HG02938 (cell line): Measurements from ENCODE around the gene ADGRG2.

Source experiments
- ATAC-seq: cut with Tn5 transposase; IDR thresholded peaks from one replicate; pipeline ENCODE4 v1.9.1; 2021; ENCODE audit warnings: mild to moderate bottlenecking, moderate library complexity; ENCODE audit not compliant: unreplicated experiment

Gene ADGRG2, protein sequence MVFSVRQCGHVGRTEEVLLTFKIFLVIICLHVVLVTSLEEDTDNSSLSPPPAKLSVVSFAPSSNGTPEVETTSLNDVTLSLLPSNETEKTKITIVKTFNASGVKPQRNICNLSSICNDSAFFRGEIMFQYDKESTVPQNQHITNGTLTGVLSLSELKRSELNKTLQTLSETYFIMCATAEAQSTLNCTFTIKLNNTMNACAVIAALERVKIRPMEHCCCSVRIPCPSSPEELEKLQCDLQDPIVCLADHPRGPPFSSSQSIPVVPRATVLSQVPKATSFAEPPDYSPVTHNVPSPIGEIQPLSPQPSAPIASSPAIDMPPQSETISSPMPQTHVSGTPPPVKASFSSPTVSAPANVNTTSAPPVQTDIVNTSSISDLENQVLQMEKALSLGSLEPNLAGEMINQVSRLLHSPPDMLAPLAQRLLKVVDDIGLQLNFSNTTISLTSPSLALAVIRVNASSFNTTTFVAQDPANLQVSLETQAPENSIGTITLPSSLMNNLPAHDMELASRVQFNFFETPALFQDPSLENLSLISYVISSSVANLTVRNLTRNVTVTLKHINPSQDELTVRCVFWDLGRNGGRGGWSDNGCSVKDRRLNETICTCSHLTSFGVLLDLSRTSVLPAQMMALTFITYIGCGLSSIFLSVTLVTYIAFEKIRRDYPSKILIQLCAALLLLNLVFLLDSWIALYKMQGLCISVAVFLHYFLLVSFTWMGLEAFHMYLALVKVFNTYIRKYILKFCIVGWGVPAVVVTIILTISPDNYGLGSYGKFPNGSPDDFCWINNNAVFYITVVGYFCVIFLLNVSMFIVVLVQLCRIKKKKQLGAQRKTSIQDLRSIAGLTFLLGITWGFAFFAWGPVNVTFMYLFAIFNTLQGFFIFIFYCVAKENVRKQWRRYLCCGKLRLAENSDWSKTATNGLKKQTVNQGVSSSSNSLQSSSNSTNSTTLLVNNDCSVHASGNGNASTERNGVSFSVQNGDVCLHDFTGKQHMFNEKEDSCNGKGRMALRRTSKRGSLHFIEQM

DNA sequence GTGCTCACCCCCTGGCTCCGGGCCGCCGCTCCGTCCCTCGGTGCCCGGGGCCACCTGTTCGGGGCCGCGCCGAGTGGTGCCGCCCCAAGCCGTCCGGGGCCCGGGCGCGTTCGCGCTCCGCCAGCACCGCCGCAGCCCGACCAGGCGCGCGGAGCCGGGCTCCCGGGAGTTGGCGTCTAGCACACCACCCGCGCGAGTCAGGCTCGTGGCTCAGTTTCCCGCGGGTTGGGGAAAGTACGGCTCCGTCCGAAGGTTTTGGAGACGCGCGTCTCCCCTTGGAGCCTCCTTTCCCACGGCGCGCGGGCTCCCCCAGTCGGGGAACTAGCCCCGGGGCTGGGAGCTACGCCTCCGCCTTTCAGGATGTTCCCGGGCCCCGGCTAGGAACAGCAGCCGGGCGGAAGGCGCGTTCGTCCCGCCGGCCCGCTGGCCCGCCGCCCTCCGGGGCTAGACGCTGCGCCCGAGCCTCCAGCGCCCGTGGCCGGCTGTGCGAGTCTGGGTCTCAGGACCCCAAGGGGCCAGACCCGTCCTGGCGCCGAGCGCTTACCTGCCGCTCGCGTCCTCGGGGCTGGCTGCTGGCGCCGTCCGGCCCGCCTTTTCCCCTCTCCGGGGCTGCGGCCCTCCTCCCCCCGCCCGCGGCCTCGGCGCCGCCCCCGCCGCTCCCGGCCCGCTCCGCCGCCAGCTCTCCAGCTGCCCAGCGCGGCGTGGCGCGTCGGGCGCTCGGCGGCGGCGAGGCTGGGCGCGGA is at the start of gene ADGRG2:
ADGRG2 (minus strand) TSS at position 571 of the 743 bp plus-strand sequence. CDS start 53,634 bp downstream, outside the sequence.
- no peak for ATAC-seq

GRCh38 chrX:19168609-19169008 is 46.3 kb upstream of the ADGRG2 start:
- no peak for ATAC-seq

DNA sequence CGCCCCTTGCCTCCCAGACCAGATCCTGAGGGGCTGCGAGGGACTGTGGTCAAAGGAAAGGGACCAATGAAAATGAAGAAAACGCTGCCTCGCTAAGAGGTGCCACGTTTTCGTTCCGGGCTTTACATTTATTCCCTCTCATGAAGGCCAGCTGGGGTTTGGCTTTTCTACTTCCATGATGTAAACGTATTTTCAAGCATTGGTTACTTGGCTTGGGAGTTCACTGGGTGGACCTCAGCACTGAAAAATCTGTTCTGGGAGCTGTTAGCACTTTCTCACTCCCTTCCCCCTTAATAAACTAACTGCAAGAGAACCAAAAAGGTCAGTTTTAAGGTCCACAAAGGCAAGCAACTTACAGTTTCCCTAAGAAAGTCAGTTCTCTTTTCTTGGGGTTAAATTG is 40.6 kb upstream of the ADGRG2 start:
- ATAC-seq = no peak

- no peak for ATAC-seq
These were observed 33.9 kb upstream of the ADGRG2 start for GRCh38 chrX:19156186-19156585.

- ATAC-seq = no peak
These were observed 30.5 kb upstream of the ADGRG2 start for GRCh38 chrX:19152762-19153161.

DNA sequence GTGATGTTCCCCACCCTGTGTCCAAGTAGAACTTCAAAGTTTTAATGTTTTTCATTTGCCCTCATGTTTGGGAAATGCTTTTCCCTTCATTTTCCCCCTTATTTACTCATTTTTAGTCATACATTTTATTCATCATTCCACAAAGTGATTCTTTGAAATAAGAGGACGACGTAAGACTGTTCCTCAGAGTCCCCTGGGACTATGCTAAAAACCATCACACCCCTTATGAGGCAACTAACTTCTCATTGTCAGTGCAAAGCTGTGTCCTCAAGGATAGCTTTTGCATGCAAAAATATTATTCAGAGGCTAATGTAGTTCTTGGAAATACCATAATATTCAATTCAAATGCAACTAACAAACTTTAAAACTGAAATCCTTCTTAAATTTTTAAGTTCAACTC is 14.8 kb upstream of the ADGRG2 start:
- no peak for ATAC-seq

DNA sequence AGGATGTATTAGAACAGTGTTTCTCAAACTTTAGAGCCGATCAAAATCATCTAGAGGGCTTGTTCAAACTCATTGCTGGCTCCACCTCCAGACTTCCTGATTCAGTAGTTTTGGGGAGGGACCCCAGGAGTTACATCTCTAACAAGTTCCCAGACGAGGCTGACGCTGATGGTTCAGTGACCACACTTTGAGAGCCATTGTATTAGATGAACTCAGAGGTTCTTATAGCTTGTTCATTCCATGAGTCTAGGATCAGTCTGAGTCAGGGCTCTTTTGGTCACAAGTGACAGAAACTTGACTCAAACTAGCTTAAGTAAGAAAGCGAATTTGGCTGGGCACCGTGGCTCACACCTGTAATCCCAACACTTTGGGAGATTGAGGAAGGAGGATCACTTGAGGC is 11.5 kb upstream of the ADGRG2 start:
- no peak for ATAC-seq

- ATAC-seq = no peak
These were observed 11.0 kb upstream of the ADGRG2 start for GRCh38 chrX:19133231-19133630.

- no peak for ATAC-seq
These were observed 8.4 kb upstream of the ADGRG2 start for GRCh38 chrX:19130628-19131027.

DNA sequence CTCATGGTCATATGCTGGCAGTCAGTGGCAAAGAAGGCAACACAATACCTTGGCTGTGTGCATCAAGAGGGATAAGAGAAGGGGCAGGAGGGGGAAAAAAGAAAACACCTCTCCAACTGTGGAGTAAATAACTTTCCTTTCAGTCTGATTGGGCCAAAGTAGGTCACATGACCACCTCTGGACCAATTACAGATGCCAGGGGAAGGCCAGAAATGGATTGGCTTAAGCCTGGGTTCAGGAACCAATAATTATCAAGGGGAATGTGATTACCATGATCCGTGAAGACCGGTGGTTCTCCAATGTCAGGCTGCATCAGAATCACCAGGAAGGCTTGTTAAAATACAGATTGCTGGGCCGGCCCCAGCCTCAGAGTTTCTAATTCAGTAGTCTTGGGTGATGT is 7.4 kb upstream of the ADGRG2 start:
- no peak for ATAC-seq

- ATAC-seq = no peak
These were observed 5.4 kb upstream of the ADGRG2 start for GRCh38 chrX:19127649-19128168.

- ATAC-seq = no peak
These were observed 357 bp upstream of the ADGRG2 start for GRCh38 chrX:19122641-19123009.

- no peak for ATAC-seq
These were observed 802 bp downstream of the ADGRG2 start for GRCh38 chrX:19121466-19121865.

GRCh38 chrX:19110642-19111041 is 11.6 kb downstream of the ADGRG2 start:
- no peak for ATAC-seq

DNA sequence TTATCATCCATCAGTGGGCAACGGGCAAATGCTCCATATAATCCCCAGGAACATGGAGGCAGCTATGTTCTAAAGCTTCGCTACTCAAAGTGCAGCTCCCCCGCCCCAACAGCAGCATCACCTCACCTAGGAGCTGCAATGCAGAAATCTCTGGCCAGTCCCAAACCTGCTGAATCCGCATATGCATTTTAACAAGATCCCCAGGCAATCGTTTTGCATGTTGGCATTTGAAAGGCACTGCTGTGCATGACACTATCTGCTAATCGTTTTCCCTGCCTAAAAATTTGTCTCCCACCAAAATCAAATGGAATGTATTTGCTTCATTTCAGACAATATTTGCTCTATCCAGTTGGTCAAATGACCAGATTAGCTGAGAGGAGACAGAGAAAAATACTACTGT is 15.2 kb downstream of the ADGRG2 start:
- ATAC-seq = no peak

- no peak for ATAC-seq
These were observed 21.7 kb downstream of the ADGRG2 start for GRCh38 chrX:19100586-19100985.

GRCh38 chrX:19097553-19098283 is 24.6 kb downstream of the ADGRG2 start:
- no peak for ATAC-seq

DNA sequence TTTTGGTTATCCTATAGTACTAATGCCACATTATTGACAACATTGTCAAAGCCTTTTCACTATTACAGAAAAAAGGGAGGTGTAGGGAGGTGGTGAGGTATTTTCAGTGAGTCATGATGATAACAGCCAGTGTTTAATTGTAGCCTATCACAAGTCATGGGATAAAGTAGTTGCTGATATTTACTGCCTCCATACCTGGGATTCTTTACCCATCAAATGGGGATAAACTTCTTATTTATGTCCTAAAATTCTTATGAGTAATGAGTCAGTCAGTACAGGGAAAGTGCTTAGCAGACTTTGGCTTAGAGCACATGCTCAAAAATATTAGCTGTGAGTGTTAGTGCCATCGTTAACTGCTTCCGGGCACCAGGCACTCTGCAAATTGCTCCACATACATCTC is 25.7 kb downstream of the ADGRG2 start:
- no peak for ATAC-seq

DNA sequence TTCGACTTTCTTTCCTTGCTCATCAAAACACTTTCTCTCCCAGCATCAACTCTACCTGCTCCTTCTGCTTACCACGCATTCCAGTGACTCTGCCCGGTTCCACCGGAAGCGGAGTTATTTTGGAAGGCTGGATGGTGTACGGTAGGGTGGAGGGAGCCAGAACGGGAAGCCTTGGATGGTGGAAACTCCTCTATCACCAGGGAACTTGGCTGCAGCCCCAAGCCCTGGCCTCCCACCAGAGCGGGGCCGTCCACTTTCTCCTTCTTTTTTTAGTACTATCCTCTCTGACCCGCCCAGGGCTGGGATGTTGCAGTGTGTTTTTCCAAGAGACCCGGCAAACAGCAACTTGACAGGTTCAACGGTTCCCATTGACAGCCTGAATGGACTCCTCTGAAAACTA is 27.6 kb downstream of the ADGRG2 start:
- no peak for ATAC-seq

DNA sequence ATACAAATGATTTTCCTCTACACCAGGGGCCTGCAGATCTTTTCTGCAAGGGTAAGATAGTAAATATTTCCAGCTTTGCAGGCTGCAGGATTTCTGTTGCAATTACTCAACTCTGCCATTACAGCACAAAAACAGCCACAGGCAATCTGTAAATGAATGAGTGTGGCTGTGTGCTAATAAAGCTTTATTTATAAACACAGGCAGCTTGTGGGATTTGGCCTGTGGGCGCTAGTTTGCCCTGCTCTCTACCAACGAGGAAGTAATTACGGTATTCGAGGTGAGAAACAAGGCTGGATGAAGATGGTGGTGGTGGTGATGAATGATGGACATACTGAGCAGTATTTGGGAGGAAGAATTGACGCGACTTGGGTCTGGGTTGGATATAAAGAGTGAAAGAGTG is 30.7 kb downstream of the ADGRG2 start:
- no peak for ATAC-seq
